GM21737 (cell line): ENCODE data around the gene VCAN.

ENCODE experiments used
- ATAC-seq: cut with Tn5 transposase; IDR thresholded peaks from one replicate; pipeline ENCODE4 v1.9.1; 2021; ENCODE audit warnings: mild to moderate bottlenecking, moderate library complexity; ENCODE audit not compliant: unreplicated experiment

Gene VCAN

DNA sequence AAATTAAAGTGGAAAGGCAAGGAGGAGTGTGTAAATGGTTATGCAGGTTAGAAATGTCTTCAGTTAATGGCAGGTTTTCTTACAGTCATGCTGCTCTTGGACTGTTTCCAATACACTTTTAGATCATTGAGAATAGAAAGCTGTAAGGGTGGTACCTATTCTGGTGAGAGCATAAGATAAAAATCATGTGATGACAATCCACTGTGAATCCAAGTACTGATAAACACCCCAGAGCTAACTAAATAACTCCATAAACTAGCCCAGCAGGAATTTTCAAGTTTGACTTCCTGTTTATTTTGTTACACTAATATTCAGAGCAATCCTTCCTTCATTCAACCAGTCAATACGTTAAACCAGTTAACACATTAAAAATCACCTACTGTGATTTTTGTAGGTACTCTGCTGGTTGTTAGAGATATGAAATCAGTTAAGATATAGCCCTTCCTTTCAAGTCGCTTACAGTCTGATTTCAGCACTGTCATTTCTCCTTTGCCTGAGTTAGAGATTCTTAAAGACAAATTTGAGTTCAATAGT lies 22.6 kb downstream of the VCAN start:
- no peak for ATAC-seq

DNA sequence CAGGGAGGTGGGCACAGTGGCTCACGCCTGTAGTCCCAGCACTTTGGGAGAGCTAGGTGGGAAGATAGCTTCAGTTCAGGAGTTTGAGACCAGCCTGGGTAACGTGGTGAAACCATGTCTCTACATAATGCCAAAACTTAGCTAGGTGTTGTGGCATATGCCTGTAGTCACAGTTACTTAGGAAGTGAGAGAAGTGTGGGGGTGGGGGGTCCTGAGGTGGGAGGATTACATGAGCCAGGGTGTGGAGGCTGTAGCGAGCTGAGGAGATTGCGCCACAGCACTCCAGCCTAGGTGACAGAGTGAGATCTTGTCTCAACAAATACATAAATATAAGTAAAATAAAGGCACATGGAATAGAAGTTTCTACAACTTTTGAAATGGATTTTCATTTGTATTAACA lies 23.1 kb downstream of the VCAN start:
- ATAC-seq = no peak

DNA sequence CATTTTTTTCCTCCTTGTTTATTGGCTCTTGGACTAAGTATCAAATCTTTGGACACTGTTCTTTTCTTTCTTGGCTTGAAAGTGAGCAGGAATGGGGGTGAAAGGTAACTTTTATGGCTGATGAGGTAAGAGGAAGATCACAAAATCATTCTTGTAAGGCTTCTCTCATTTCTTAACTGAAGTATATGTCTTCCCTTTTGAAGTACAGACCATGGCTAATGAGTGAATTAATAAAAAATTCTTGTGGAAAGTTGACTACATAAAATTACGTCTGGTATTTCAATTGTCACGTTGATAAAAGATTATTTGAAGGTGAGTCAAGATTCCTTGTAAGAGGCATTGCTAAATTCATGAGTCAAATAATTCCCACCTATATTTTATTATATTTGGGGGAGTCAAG lies 25.1 kb downstream of the VCAN start:
- ATAC-seq = no peak

DNA sequence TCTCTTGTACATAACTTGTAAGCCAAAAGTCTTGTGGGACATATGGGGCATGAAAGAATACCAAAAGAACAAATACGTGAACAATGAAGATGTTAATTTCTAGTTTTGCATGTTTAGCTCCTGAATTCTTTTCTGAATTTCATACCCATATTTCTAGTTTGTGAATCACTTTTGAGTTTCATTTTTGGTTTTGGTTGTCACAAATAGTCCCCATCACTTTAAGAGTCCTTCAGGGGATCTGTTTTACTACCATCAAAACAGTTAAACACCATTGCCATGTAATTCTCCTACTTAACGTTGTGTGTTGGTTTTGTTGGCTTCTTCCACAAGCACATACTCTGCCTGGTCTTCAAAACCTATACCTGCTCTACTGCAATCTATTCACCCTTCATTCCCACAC lies 27.0 kb downstream of the VCAN start:
- no peak for ATAC-seq

DNA sequence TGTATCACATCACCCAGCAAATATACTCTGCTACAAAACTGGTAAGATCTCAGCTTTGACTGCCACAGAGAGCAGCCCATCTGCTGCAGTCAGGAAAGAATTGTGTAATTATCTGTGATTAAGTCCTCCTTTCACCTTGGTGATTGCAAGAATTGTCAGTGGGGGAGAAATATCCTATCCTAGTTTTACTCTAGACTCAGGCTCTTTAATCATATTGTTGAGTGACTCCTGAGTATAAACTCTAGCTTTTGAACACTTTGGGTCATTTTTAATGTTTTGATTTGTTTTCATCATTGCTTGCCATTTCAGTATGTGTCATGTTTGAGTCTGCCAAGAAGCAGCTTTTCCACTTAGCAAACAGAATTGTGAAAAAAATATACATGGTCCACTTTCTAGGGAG lies 32.1 kb downstream of the VCAN start:
- ATAC-seq = no peak

DNA sequence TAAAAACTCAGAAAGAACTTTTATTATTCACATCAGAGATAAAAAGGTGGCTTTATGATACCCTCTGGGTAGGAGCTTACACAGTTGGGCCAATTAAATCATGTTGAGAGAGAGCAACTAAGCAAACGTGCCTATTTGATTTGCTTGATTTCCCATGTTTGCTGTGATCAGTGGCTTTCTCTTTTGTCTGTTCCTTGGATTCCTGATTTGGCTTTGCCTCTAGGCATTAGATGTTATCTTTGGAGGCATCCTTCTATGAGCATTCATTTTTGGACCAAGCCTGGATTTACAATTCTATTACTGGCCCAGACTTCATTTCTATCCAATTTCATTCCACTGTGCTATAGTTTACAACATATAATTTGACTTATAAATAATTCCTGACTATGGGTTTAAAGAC lies 35.9 kb downstream of the VCAN start:
- no peak for ATAC-seq

DNA sequence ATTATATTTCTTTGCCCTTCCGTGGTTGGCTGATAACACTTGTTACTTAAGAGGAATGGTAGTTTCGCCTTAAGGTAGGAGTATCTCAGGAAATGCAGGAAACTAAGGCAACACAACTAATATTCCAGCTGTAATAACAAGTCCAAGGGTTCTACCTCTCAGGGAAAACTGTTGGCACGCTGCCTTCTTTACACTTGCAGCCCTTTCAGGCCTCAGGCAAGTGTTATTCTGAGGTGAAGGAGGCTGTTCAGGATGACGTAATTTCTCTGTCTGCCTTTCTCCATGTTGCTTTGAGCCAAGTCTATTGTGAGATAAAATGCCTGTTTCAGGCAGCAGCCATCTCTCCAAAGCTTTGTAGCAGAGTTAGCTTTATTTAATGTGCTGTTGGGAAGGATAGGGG lies 38.0 kb downstream of the VCAN start:
- ATAC-seq = no peak

DNA sequence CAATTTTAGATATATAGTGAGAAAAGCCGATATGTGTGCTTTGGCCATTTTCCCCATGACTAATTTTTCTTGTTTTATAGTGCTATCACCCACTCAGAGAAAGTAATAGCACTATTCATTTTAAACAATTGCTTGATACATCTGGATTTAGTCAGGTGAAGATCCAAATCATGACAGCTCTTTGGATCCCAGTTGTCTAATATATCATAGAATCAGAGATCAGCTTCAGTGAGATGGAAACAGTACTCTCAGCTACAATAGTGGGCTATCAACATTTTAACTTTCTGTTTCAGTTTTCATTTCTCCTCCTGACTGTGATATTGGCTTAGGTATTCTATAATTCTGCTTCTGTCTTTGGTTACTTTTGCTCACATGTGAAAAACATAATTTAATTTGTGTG lies 38.7 kb downstream of the VCAN start:
- ATAC-seq = peak; percentile 68

DNA sequence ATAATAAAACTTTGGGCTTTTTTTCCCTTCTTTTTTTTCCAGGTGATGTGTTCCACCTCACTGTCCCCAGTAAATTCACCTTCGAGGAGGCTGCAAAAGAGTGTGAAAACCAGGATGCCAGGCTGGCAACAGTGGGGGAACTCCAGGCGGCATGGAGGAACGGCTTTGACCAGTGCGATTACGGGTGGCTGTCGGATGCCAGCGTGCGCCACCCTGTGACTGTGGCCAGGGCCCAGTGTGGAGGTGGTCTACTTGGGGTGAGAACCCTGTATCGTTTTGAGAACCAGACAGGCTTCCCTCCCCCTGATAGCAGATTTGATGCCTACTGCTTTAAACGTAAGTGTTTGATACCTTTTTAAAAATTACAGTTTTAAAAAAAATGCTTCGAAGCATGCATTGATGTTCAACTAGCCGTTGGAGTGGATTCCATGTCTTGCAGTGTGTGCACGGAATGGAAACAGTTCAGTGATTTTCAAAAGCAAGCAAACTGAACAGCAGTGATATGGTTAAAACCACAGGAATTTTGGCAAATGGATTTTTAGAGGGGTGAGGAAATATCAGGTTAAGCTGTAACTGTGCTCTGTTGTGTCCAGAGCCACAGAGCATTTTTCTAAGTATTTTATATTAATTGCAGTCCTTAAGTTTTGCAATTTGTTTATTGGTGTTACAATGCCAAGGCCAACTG lies 40.7 kb downstream of the VCAN start:
- no peak for ATAC-seq

DNA sequence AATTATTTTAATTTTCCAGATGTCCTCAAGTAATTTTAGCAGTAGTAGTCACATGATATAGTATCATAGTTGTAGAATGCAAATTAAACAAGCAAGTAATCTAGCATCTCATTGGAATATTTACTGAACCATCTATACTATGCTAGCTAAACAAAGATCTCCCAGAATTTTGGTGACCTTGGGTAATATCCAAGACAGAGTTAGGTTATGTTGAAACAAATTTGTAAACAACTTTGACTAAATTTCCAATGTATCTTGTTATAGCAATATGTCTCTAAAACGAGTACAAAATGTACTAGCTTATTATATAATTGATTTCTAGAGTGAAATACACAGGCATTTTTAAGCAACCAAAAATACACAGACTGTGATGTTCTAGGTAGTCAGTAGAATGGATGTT lies 41.5 kb downstream of the VCAN start:
- ATAC-seq = no peak

DNA sequence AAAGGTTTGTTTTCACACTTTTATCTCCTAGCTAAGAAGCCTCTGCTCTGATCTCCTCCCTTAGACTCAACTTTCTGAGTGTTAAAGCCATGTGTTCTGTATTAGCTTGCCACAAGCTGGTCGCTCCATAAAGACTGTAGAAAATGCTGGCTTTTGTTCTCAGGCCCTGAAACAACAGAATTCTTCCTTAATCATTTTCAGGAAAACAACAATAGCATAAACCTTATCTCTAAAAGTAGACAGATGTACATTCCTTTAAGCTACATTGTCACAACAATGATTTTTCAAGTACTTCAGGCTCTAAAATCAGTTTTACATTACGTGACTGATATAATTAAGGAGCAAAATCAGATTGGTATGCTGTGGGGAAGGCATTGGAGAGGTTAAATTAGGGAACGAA lies 41.9 kb downstream of the VCAN start:
- ATAC-seq = no peak

DNA sequence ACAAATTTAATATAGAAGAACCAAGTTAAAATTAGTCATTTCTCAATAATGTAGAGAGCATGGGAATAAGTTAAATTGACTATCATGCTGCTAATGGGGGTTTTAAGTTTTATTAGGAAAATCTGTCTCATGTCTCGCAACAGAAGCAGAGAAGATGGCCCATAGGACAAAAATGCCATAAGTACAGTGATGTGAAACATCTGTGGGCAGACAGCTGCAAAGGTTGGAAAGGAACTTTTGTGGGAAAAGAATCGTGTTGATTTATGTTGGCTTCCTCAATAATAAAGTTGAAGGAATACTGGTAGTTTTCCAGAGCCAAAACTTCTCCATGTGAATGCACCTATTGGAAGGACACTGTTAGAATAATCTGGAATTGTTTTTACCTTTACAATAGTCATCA lies 44.8 kb downstream of the VCAN start:
- ATAC-seq = no peak

DNA sequence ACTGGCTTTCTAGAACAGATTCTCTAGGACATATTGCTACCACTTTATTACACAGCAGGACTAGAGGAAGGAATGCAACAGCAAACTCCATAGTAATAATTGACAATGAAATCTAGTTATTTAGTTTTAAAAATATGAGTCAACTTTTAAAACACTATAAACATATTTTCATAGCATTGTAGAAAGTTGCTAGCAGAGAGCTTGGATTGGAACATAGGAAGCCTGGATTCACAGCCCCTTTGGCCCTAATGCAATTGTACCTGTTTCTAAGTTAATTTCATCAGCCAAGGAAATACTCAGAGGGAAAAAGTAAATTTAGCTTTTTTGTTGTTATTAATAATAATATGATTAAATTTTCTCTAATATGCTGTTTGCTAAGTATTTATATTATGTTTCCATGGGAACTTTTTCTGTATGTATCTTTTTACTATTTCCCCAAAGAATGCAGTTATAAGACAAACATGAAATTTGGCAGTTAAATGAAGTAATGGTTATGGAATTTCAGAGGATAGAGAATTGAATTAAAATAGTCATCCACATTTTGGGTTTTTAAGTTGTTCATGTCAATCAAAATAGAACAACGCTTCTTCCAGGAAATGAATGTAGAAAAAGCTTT lies 45.6 kb downstream of the VCAN start:
- ATAC-seq = no peak

DNA sequence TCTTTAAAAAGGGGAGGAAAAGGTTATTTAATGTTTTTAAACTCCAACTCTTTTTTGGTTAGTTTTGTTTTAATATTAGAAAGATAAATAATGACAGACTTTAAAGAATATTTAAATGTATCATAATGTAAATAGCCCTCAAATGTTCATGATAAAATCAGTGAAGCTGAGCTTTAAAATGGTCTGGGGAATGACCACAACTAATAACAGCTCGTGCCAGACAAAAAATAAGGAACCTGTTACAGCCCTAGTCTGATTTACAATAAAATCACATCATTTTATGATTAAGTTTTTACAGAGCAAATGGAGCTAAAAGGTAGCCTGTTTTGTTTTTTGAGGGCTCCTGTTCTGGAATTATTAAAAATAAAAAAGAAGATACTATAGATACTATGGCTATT lies 46.1 kb downstream of the VCAN start:
- ATAC-seq = no peak

DNA sequence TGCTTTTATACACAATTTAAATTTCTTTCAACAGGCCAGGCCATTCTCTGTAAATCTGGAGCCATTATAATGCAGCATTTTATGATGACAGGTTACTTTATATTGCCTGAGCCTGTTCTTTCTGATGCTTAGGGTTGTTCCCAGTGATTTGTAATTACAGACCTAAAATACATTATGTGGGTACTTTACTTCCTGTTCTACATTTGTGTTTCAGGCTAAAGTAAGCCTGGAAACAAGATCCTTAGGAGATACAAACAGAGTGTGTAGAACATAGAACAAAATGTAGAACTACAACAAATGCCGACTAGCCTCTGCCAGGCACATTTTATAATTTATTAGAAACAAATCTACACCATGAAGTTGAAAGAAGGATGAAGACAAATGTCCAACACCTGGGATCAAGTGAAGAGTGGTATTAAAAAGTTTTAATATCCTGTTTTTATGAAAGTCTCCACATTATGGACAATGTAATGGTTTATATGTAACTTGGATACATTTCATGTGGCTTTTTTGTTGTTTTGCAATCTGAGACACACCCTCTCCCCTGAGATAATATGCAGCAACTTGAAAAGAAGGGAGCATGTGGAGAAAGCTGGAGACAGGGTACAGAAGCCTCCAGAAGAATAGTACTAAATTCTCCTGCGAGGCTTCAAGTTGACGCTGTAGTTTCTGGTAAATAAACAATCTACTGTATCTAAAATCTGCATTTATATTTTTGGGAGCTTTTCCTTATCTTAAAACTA lies 46.9 kb downstream of the VCAN start:
- no peak for ATAC-seq

DNA sequence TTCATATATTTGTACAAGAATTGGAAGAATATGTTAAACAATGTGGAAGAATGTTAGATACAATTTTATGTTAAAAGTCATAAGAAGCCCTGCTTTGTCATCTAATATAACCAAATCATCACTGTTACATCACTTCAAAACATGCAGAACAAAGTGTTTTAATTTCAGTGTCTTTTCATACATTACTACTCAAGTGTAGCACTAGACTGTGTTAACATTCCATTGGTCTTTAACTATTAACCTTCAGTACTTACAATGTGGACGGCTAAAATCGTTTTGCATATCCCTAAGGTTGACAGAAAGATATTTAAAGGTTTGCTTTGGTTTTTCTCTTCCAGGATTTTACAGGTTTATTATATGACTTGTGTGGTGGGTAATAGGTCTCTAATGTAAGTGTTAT lies 50.9 kb downstream of the VCAN start:
- ATAC-seq = no peak

DNA sequence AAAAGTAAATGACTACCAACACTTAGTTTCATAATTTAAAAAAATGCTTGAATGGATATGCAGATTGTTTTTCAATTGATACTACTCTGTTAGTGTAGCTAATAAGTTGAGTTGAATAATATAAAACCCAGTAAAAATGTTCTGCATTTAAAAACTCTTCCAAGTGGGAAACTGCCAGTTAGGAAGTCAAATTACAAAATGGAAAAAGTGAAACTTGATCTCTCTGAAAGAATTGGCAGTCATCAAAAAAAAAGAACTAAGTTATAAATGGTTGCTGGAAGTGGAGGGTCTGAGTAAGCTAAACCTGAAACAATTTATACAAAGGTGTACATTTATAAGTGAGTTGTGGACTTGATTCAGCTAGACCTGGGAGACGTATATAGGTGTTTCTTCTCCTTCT lies 52.4 kb downstream of the VCAN start:
- no peak for ATAC-seq

DNA sequence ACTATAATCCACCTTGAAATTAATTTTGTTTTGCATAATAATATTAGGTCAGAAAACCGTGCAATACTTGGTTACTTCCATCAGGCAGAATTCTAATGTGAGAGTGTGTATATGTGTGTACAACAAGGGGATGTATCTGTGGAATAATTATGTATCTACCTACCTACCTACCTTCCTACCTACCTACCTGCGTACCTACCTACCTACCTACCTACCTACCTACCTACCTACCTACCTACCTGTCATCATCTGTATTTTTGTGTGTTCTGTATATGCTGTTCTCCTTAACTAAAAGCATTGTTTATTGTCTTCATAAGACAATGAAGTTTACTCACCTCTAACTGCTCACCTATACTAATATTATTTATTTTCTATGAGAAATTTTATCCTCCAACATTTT lies 52.8 kb downstream of the VCAN start:
- no peak for ATAC-seq

DNA sequence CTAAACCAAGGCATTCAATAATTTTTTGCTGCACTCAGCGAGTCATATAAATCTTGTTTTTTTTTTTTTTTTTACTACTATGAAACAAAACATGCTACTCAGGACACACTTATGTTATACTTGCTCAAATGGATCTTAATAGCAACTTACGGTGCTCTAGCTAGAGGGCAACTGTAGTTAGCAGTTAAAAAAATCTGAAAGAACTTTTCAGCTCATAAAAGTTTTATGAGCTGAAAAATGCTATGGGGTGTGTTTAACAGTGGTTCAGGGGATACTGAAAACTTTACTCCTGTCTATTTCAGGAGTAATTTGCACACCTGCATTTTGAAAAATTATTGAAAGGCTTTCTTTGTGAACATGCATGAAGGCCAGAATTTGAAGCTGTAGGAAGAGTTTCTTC lies 53.4 kb downstream of the VCAN start:
- ATAC-seq = no peak

DNA sequence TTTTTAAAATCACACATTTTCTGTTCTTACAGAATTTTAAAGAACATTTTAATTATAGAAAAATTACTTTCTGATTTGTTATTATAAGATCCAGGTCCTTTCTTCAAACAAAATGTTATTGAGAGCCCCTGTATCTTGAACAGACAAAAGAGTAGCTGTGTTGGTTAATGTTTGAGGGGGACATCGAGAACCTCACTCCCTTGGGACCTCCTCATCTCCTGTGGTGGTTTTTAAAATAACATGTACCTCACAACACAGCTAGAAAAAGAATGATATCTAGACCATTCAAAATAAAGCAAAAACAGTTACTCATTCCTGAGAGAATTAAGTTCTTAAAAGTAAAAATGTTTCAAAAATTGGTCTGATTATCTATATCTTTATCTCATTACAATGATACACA lies 54.7 kb downstream of the VCAN start:
- no peak for ATAC-seq

DNA sequence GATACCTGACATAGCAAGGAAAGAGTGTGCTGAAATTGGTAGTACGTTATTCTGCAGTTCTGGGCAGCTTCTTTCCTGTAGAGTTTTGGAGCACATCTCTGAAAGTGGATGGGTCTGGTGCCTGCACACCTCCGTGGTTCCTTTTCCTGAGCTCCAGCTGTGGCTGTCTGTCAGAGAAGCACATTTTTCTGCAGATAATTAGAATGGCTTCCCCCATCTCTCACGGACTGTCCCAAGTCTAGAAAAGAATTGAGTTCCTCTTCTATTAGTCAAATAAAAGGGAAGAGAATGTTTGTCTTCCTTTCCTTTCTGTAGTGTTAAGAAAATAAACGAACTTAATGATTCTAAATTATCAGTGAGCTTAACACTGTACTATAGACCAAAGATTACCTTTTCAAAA lies 55.7 kb downstream of the VCAN start:
- ATAC-seq = no peak

DNA sequence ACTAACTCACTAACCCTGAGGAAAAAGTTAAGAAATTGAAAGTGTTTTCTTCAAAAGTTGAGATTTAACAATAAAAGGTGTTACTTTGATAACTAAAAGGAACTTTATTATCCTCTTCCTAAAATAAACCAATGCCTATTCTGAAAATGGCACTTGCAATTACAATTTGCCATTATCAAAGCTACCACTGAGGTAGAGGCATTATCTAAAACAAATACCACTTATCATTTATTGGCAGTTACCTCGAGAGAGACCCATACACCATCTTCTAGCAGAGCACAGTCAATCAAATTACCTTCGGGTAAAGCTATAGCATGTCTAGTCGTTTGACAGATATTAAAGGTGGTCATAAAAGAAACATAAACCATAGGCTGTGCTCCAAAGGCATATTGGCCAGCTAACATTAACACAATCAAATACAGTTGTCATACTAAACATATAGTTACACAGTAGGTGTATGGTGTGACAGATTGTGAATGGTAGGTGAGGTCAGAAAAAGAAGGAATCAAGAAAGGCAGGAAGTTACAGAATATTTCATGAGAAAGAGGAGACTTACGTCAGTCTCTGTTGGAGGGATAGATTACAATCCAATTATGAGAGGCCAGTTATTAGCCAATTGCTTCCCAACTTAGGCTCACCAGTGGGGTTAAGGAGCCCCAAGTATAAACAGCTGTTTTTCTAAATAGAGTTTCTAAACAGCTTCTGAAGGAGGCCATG lies 56.3 kb downstream of the VCAN start:
- ATAC-seq = no peak
